GM18511 (cell line): ENCODE measurements around the gene VWCE.
"Not testable (repeated sequence)": the region's sequence is repeated elsewhere in the genome, so short reads cannot be mapped to it uniquely, and the experiment has no call there.

Source experiments
- ATAC-seq: cut with Tn5 transposase; IDR thresholded peaks from one replicate; pipeline ENCODE4 v1.9.1; 2021; ENCODE audit warnings: mild to moderate bottlenecking, moderate library complexity; ENCODE audit not compliant: unreplicated experiment

Gene VWCE

DNA sequence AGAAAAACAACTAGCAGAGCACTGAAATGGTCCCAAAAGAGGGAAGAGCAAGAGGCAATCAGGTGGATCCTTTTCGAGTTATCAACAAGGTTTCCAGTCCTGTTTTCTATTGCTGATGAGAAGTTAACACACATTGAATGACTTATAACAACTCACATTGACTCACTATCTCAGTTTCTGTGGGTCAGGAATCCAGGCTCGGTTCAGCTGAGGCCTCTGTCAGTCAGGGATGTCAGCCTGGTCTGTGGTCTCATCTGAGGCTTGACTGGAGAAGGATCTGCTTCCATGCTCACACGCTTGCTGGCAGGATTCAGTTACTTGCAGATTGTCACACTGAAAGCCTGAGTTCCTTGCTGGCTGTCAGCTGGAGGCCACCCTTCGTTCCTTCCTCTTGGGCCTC lies 76.8 kb downstream of the VWCE start:
- not testable (repeated sequence) for ATAC-seq

DNA sequence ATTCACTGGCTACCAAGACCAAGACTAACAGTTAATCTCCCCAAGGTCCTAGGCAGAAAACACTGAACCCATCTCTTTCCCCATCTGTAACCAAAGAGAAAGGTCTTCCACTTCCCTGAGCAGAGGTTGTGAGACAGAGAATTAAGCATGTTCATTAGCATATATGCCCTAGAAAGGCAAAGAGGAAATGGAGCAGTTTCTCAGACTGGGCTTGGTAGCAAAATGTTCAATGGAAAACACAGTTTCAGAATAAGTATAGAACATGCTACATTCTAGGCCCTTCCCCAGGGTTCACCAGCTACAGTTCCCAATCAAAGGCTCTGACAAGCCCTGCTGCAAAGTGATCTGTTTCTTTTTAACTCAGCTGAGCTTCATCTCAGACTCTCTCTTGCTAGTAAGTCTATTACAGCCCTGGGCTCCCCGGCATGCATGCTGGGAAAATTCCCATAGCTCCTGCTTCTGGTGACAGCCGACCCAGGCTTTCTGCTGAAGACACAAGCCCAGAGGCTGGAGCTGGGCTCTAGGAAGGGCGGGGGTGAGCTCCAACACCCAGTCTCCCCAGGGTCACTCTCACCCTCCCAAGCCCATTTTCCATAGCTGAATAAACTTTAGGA lies 81.3 kb downstream of the VWCE start:
- ATAC-seq = not testable (repeated sequence)

DNA sequence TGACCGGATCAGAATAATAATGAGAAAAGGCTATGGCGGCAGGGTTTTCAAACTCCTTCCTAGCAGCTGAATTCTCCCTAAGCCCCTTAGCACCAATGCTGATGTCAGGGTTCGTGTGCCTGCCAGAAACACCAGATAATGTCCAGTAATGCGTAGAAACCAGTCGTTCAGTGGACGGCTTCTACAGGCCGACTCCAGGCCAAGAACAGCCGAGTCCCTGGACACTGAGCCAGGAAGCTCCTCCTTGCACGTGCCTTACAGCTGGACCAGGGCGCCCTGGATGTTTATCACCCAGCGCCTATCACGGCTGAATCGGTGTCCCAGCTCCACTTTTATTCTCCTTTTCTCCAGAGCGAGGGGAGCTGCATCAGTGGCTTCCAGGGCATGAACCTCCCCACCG lies 82.9 kb downstream of the VWCE start:
- ATAC-seq = not testable (repeated sequence)

DNA sequence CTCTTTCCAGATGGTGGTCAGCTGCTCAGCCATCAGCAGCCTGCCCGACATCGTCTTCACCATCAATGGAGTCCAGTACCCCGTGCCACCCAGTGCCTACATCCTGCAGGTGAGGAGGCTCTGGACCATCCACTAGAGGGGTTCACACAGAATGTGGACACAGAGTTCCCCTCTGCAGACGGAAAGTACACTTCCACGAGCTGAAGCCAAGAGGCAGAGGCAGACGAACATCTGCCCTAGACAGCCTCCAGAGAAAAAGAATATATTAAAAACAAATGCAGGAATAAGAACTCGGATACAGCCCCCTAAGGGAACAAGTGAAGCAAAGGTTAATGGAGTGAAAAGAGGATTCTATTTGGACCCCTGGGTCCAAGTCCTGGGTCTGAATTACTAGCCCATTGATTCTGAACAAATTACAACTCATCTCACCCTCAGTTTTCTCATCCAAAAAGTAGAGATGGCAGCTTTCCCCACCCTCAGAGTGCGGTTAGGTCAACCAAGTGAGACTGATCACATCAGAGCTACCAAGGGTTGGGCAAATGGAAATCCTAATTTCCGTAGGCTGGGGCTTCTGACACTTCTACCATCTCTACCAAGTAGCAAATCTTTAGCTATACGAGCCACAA lies 83.7 kb downstream of the VWCE start:
- not testable (repeated sequence) for ATAC-seq

DNA sequence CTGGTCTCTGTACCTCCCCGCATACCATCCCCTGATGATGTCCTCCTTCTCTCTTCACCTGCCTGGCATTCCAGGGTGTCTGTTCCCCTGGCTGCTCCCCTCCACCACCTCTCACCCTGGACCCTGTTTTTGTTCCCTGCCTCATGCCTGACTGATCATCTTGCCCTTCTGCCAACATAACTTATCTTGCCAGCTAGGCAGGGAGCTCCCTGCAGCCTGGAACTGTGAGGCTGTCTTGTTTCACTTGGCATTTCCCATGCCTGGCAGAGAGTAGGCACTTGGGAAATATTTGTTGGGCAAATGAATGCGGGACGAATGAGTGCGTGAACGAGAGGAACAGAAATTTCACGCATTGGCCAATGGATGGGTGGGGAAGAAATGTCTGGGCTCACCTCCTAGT lies 84.5 kb downstream of the VWCE start:
- not testable (repeated sequence) for ATAC-seq
